Body of pancreas (tissue), 4 donors: Measurements from ENCODE around the gene ZNF787. TPM values are rescaled to one million over a fixed set of nuclear protein-coding genes. Genes with fewer than 3 reads are reported as not detected.

Experiments used
- ATAC-seq: fragments of 150-250 bp; one replicate; pipeline ENCODE4 v1.9.1; 2016
- DNase-seq, 4 donors: peaks; one replicate each; pipeline ENCODE4 v3.0.0-alpha.2; 2019
- H3K27ac ChIP-seq, 4 donors: fragments of 200-600 bp; sonication (generic); 1 replicate in 3 of 4; 2 replicates in 1 of 4; pipeline versions ENCODE4 v1.5.1 to v1.6.1; 2016 to 2019; ENCODE audit warnings: mild to moderate bottlenecking in 1 of 4, mixed read lengths in 1 of 4, moderate library complexity in 1 of 4
- H3K27me3 ChIP-seq, 2 donors: fragments of 200-600 bp; sonication (generic); one replicate each; pipeline ENCODE4 v1.6.0; 2016; ENCODE audit warnings: mild to moderate bottlenecking in 1 of 2
- H3K36me3 ChIP-seq, 2 donors: fragments of 200-600 bp; sonication (generic); replicated peaks in 1 of 2; 2 replicates each; pipeline ENCODE4 v1.5.1; 2016; ENCODE audit warnings: low read depth in 2 of 2; ENCODE audit not compliant: insufficient read depth in 1 of 2
- H3K4me1 ChIP-seq: fragments of 200-600 bp; sonication (generic); one replicate; pipeline ENCODE4 v1.6.0; 2016
- H3K4me3 ChIP-seq, 2 donors: fragments of 200-600 bp; sonication (generic); 1 replicate in 1 of 2; 2 replicates in 1 of 2; pipeline ENCODE4 v1.5.1; 2016 to 2019
- H3K9me3 ChIP-seq, 3 donors: fragments of 200-600 bp; sonication (generic); 1 replicate in 2 of 3; 2 replicates in 1 of 3; pipeline ENCODE4 v1.5.1; 2016
- CTCF ChIP-seq, 7 experiments: fragments of 450-650 bp in 4 of 7; fragments of 200-600 bp in 3 of 7; sonication (generic) in 3 of 7; IDR thresholded peaks; one replicate each; pipeline ENCODE4 v1.5.1; 2016 to 2019; ENCODE audit warnings: antibody characterized with exemption in 7 of 7
- POLR2A ChIP-seq, 3 donors: fragments of 450-650 bp; IDR thresholded peaks; one replicate each; pipeline ENCODE4 v1.6.1; 2016; ENCODE audit warnings: antibody characterized with exemption in 3 of 3, mild to moderate bottlenecking in 2 of 3
- WGBS, 2 donors: methylation state at CpG; one replicate each; pipeline ENCODE4 v1.1.5; 2017; 5-methylcytosine and 5-hydroxymethylcytosine counted together
- intact Hi-C: fragments of 100-400 bp; cut with DNase I; formaldehyde crosslinking; loops from one replicate; pipeline ENCODE4 v1.15.1; 2023
- total RNA-seq, 2 donors: library from RNA; depleted of rRNA; stranded (reverse); fragments of >200 nt; gene quantifications; one replicate each; pipeline ENCODE4 v1.1.0, GENCODE V29; 2016

Gene ZNF787
- total RNA-seq, 2 donors from 2014 or later, result 12.7 to 21.1 TPM

GRCh38 chr19:56101746-56102535 lies 19.2 kb downstream of the ZNF787 start:
- DNase-seq, result no peak
- WGBS, 2 donors, result 84 to 90% methylated on average over 29 to 34 of the region's 34 CpGs
- Histone ChIP-seq H3K27ac (no peak overlapping the region), H3K4me3 (no peak overlapping the region), H3K9me3 (no peaks in the 10 kb centered on the region), H3K27me3 (no peaks in the 10 kb centered on the region), H3K36me3 (peaks cover 0 to 10% of the 10 kb centered on the region in 2 donors), H3K4me1 (peaks cover 24% of the 10 kb centered on the region)
- TF ChIP-seq CTCF (IDR thresholded peaks at IDR 0.05) (no peak), POLR2A (IDR thresholded peaks at IDR 0.05) (no peak)
- intact Hi-C loops, result loop anchor here (5.0 kb wide), 1 partner anchor 60 kb away; no protein-coding TSS in a partner anchor
- ATAC-seq, result no peak

- Histone ChIP-seq H3K27ac (no peak overlapping the region), H3K9me3 (no peaks in the 10 kb centered on the region), H3K4me1 (peaks cover 16% of the 10 kb centered on the region), H3K27me3 (no peaks in the 10 kb centered on the region), H3K4me3 (no peak overlapping the region), H3K36me3 (peaks cover 0 to 10% of the 10 kb centered on the region in 2 donors)
- WGBS, 2 donors, result 80 to 88% methylated on average over 14 to 25 of the region's 25 CpGs
- ATAC-seq (no peak), DNase-seq (no peak)
- intact Hi-C loops, result loop anchor here (5.0 kb wide), 1 partner anchor 61 kb away; no protein-coding TSS in a partner anchor
- TF ChIP-seq CTCF (IDR thresholded peaks at IDR 0.05), result no peak
- no peak for TF ChIP-seq POLR2A (IDR thresholded peaks at IDR 0.05)
Measured at GRCh38 chr19:56101095-56101494, 20.0 kb downstream of the ZNF787 start.

- no peak for DNase-seq
Measured at GRCh38 chr19:56099638-56100539, 21.2 kb downstream of the ZNF787 start.

More at GRCh38 chr19:56099638-56100539, 21.2 kb downstream of the ZNF787 start:
- H3K27ac ChIP-seq, result no peak overlapping the region
- H3K4me3 ChIP-seq, result no peak overlapping the region
- intact Hi-C loops, result loop anchor here (5.0 kb wide), 1 partner anchor 62 kb away; no protein-coding TSS in a partner anchor
- peaks cover 0 to 10% of the 10 kb centered on the region in 2 donors for H3K36me3 ChIP-seq
- H3K9me3 ChIP-seq, result no peaks in the 10 kb centered on the region
- H3K4me1 ChIP-seq, result peaks cover 6% of the 10 kb centered on the region
- 90% methylated on average over 28 to 31 of the region's 31 CpGs for WGBS, 2 donors
- no peaks in the 10 kb centered on the region for H3K27me3 ChIP-seq
- no peak for ATAC-seq
- TF ChIP-seq CTCF (IDR thresholded peaks at IDR 0.05) (no peak), POLR2A (IDR thresholded peaks at IDR 0.05) (no peak)
